ENCODE measurements around the gene PPARD.
"Not testable (repeated sequence)": the region's sequence is repeated elsewhere in the genome, so short reads cannot be mapped to it uniquely, and the experiment has no call there.

Gene PPARD

DNA sequence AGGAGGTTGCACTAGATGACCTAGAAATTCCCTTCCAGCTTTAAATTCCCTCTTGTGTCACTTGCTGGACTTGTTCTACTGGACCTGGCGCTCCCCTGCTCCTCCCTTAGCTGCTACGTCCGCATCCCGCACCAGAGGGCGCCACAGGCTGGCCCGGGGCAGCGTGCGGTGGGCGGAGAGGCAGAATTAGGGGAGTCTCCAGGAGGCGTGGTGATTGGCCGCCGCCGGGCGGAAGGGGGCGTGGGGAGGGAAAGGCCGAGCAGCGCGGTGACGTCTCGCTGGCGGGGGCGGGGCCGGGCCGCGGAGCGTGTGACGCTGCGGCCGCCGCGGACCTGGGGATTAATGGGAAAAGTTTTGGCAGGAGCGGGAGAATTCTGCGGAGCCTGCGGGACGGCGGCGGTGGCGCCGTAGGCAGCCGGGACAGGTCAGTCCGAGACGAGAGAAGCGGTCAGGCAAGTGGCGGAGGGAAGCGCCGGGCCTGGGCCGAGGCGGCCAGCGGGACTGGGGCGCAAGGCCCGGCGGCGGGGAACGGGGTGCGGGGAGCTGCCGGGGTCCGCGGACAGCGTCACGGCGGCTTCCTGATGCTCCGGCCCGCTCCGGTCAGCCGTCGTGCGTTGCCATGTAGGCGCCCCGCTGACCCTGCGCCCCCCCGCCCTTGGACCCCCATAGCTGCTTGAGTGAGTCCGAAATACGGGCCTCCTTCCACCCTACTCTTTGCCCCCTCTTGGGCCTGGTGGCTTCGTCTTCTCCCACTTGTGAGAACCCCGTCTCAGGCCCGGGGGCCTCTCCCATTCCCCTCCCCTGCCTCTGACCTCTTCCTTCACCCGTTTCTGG lies at the start of gene PPARD:
Gene PPARD (plus strand): TSS at position 301 of the 834 bp plus-strand sequence. CDS start 68,530 bp downstream, outside the sequence.
- peak; percentile 94 for DNase-seq

DNA sequence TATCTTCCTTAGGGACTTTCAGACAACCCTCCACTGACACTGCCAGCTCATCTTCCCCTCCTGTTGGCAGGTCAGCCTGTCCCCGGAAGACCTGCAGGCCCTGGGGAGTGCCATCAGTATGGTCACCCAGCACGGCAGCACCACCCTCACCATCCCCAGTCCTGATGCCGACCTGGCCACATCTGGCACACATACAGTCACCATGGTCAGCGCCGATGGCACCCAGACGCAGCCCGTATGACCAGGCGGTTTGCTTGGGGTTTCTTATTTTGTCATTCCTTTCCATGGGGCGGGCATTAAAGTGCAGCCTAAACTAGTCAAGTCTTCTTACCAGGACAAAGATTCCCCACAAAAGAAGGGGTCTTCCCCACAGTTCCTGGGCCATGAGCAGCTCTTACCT lies 48.7 kb upstream of the PPARD start:
- DNase-seq: no peak

DNA sequence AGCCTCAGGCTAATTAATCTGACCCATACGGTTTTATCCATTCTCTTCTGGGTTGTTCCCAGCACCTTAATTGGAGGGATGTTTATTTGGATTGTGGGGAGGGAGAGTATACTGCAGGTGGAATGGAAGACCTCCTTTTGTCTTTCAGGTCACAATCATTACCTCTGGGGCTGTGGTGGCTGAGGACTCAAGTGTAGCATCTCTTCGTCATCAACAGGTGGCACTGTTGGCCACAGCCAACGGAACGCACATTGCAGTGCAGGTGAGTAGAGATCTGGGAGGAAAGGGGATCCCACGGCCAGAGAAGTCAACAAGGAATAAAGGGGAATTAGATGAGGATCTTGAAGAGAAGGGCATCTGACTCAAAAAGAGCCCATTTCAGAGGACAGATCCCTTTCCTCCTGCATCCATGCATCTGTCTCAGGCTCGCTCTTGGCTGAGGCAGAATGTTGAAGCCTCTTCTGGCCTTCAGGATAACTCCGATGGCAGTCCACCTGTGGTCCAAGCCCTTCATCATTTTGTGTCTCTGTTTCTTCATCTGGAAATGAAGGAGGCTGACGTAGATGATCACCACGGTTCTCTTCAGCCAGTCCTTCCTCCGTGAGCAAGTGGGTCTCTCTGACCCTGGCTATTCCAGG lies 47.9 kb upstream of the PPARD start:
- DNase-seq: peak; percentile 82

DNA sequence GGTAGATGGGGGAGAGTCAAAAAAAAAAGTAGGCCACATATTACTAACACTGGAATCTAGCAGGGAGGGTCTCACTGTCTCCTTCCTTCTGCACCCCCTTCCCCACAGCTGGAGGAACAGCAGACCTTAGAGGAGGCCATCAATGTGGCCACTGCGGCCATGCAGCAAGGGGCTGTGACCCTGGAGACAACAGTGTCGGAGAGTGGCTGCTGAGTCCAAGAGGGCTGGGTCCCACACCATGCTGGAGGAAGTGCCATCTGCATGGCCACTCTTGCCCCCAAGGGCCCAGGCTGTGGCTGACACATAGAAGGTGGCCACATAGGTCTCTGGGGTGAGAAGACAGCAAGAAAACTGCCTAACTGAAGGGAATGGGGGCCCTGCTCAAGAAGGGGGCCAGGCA lies 47.3 kb upstream of the PPARD start:
- no peak for DNase-seq

DNA sequence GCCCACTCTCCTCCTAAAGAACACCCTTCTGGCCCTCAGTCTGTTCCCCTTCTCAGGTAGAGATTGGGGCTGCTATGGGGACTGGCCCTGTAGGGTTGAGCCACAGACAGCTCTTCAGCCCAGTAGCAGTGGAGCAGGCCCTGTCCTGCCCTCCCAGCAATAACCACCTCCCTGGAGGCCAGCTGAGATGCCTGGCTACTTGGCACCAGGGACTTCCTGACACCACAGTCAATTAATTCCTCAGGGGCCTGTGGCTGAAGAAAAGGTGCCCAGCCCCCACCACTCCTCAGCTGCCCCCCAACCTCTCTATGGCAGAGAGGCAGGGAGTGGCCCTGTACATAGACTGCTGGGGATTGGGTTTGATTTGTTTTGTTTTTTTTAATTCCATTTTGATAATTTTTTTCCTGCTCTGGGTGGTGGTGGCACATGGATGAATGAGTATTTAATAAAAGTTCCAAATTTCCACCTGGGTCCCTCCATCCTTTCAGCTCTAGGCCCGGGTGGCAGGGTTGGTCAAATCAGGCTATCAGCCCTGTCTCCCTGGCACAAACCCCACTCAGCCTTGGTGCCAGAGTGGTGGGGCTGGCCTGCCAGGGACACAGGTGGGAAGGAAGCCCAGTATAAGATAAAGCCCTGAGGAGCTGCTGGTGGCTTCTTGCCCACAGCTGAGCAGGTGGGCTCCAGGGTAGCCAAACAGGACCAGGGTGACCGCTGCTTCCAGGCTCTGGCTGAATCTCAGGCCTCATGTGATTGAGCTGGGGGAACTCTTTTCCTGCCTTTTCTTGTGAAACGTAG lies 46.6 kb upstream of the PPARD start:
- no peak for DNase-seq

DNA sequence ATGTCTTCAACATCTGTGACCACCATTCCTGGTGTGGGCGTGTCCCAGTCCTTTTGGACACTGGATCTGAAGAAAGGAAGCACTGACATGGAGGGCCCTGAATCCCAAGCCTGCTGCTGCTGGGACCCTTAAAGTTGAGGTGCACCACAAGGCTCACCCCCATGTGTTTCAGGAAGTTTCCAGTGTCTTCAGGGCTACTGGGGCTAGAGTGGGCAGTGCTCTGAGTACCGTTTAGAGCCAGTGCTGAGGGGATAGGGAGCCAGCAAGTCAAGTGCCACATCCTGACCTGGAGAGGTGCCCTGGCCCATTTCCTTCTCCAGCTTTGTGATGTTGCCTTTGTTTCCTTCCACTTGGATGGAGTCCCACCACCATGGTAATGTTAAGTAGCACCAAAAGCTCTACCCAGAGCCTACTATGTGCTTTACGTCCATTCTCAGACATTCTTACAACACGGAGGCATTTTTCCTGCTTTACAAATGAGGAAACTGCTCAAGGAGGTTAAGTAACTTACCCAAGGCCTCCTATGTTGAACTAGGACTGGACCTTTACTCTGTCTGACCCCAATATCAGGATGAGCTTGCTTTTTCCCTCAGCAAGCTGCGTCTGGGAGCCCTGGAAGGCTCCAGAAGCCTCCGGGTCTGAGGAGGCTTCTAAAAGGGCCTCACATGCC lies 45.3 kb upstream of the PPARD start:
- DNase-seq: no peak

DNA sequence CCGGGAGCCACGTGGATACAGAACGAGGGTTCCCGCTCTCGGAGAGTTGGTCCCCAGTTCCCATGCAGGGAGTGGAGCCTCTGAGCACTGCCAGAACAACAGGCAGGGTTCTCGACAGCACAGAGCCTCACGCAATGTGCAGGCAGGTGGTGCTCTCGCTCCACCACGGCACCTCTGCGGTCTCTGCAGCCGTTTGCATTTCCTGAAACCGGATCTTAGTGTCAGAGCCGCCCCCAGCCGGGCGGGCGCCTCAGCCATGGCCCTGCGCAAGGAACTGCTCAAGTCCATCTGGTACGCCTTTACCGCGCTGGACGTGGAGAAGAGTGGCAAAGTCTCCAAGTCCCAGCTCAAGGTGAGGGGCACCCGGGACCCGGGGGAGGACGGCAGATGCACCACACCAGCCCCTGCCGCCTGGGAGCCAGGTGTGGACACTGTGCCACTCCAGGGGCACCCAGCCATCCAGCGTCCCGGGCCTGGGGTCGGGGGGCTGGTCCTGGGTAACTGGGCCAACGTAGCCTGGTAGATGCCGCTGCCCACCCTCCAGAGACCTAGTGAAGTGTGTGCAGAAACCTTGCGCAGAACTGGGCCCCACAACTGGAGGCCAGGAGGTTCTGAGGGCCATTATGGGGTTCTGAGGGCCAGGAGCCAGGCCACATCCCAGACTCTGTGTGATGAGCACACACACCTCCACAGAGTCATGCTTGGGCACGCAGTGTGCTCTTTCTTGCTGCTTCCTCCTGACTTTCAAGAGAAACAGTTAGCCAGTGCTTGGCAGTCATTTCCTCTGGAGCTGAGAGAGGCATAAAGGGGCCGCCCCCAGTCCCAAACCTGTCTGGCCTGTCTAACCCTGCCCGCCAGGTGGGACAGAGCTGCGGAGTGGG lies 44.5 kb upstream of the PPARD start, which contains the start of gene DEF6:
Gene DEF6 (plus strand): TSS at position 218 of the 881 bp plus-strand sequence. CDS start 39 bp downstream, at position 257.
- DNase-seq: peak; percentile 20

DNA sequence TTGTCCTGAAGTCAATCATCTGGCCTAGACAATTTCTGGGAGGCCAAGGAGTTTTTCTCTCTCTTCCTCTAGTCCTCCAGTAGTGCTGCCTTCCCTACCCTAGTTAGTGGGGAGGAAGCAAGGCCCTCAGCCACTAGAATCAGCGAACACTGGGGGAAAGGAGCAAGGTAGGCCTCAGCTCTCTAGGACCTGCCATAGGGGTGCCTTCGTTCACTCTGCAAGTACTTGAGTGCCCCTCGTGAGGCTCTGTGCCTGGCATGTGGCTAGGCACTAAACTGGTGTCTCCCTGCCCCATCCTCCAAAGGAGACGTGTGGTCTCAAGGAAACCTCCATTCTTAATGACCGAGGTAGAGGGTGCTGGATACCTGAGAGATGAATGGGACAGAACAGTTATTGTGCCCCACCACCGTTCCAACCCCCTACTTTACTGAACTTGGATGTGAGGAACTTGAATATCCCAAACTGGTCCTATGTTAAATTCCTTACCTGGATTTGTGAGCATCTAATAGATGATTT lies 43.7 kb upstream of the PPARD start:
- no peak for DNase-seq

DNA sequence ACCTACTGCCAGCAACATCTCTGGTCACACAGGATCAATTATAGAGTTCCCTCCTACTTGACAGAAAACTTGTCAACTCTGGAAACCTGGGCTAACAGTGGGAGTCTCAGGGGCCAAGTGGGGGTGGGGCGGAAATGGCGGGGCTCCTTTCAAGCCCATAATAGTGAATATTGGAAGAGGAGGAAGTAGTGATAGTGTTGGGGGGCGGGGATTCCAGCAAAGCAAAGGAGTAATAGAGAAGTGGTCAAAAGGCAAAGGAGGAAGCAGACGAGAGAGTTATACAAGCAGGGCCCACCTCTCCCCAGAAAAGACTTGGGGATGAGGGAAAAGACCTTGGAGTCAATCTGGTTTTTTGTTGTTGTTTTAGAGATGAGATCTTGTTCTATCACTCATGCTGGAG lies 42.7 kb upstream of the PPARD start:
- DNase-seq: no peak

DNA sequence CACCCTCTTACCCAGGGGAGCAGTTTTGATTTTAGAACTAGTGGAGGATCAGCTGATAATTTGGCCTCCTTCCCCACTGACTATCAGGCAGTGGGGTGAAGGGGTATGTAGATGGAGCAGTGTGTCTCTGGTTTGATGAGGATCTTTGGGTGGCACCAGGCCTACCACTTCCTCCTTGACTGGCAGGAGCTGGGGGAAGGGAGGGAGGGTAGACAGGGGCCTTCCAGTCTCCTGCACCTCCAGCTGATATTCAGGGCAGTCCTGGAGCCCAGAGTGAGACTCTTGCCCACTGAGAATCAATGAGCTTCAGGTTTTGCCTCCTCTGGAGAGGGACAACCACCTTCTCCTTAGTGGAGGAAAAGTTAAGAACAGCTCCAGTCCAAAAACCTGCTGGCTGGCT lies 41.5 kb upstream of the PPARD start:
- no peak for DNase-seq

DNA sequence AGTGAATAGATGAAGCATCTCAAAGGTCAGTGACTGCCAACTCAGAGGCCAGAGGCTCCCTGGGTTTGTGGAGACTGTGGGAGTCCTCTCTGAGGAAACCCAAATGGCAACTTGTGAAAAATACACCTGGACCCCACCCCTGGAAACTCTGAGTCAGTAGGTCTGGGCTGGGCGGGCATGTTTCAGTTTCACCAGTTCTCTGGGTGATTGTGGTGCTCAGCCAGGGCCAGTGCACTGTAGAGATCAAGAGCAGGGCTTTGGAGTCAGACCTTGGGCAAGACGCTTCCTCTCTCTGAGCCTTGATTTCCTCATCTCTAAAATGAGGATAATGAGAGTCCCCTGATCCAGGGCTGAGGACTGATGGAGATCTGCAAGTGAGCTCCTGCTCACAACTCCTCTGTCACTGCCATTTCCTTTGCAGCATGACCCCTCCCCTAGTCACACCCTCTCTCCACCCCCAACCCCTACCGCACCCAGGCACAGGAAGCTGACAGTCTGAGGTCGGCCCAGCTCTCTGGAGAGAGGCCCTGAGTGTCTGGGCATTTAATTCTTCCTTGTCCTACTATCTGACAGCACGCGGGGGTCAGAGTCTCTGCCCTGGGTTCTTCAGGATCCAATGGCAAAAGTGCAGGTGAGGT lies 39.6 kb upstream of the PPARD start:
- DNase-seq: no peak

DNA sequence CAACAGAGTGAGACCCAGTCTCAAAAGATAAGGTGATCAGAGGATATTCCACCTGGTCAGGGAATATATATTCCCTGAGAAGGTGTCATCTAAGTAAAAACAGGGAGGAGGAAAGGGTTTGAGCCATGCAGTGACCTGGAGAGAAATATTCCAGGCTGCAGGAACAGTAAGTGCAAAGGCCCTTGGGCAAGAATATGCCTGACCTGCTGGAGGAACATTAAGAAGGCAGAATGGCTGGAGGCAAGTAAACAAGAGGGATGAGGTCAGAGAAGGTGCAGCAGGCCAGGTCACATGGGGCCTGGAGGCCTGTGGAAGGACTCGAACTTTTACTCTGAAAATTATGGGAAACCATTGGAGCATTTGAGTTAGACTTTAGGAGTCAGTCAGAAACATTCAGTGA lies 38.1 kb upstream of the PPARD start:
- no peak for DNase-seq

DNA sequence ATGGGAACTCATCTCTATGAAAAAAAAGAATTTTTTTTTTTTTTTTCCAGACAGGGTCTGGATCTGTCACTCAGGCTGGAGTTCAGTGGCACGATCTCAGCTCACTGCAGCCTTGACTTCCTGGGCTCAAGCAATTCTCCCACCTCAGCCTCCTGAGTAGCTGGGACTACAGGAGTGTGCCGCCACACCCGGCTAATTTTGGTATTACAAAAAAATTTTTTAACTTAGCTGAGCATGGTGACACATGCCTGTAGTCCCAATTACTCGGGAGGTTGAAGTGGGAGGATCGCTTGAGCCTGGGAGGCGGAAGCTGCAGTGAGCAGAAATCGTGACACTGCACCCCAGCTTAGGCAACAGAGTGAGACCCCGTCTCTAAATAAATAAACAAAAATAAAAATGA lies 37.2 kb upstream of the PPARD start:
- DNase-seq: no peak

DNA sequence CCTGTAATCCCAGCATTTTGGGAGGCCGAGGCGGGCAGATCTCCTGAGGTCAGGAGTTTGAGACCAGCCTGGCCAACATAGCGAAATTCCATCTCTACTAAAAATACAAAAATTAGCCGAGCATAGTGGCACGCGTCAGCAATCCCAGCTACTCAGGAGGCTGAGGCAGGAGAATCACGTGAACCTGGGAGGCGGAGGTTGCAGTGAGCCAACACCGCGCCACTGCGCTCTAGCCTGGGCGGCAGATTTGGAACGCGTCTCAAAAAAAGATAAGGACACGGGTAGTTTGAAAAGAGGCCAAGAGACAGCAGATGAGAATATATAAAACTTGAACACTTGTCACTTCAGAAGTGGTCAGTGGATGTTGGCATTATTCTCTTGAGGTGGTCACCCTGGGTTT lies 35.2 kb upstream of the PPARD start:
- DNase-seq: not testable (repeated sequence)

DNA sequence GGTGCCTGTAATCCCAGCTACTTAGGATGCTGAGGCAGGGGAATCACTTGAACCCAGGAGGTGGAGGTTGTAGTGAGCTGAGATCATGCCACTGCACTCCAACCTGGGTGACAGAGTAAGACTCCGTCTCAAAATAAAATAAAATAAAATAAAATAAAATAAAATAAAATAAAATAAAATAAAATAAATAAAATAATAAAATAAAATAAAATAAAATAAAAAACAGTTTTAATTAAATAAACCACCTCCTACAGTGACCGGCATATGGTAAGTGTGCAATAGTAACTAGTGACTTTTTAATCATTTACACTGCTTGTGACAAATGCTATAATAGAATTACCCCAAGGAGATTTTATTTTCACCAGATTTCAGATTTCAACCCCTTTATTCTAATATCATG lies 33.8 kb upstream of the PPARD start:
- DNase-seq: not testable (repeated sequence)

DNA sequence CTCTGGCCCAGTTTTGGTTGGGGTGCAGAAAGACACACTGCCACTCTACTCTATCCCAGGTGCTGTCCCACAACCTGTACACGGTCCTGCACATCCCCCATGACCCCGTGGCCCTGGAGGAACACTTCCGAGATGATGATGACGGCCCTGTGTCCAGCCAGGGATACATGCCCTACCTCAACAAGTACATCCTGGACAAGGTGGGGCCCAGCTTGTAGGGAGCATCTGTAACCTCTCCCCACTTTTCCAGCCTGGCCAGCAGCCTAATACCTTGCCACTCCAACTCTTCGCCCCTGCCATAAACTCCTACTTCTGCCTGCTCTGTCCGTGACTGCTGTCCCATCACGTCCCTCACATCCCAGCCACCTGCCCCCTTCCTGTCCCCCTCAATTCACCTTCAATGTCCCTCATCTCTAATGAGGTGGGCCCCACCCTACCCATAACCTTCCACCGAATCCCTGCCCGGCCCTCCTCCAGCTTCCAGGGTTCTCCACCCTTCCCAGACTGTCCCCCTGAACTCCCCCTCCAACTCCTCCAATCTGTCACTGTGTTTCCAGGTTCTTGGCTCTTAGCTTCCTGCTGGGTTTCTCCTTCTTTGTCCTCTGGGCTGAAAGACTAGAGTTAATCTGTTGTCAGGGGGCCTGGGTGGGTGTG lies 32.6 kb upstream of the PPARD start:
- no peak for DNase-seq

DNA sequence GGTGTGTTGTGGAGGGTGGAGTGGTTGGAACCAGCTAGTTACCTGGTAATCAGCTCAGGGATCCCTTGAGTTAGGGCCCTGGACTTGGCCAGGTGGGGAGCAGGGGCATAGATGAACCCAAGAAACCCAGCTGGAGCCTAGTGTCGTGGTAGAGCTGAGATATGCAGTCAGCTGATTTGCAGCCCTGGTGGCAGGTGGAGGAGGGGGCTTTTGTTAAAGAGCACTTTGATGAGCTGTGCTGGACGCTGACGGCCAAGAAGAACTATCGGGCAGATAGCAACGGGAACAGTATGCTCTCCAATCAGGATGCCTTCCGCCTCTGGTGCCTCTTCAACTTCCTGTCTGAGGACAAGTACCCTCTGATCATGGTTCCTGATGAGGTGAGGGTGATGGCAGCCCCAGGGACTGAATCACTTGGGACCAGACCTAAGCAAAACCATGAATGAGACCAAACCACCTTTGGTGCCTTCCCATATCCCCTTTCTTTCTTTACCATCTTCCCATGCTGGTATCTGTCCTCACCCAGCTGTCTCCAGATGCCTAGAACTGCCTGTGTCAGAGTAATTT lies 32.0 kb upstream of the PPARD start:
- DNase-seq: no peak

DNA sequence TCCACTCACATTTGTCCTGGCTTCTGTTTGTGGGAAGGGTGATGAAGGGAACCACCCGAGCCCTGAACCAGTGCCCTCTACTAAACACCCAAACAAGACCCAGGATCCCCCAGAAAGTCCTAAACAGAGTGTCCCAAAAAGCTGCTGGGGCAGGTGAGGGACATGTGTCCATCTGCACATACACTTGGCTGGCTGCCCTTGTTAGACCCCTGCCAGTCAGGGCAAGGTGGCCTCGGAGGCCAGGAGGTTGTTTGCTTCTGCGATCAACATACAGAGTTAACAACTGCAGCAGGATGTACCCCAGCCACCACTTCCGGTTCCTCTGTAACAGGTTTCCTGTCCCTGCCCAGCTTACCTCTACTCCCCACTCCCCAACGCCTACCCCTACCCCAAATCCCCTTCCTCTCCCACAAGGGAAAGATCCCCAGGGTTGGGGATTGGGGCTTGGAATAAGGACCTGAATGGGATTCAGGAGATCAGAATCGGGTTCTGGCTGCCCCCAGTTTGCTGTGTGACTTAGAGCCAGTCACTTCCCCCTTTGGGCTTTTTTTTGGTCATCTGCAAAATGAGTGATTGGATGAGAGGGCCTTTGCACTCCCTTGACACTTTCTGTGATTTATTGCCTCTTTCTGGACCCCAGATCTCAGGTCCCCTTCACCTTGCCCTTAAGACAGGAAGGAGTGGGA lies 30.8 kb upstream of the PPARD start:
- DNase-seq: no peak

DNA sequence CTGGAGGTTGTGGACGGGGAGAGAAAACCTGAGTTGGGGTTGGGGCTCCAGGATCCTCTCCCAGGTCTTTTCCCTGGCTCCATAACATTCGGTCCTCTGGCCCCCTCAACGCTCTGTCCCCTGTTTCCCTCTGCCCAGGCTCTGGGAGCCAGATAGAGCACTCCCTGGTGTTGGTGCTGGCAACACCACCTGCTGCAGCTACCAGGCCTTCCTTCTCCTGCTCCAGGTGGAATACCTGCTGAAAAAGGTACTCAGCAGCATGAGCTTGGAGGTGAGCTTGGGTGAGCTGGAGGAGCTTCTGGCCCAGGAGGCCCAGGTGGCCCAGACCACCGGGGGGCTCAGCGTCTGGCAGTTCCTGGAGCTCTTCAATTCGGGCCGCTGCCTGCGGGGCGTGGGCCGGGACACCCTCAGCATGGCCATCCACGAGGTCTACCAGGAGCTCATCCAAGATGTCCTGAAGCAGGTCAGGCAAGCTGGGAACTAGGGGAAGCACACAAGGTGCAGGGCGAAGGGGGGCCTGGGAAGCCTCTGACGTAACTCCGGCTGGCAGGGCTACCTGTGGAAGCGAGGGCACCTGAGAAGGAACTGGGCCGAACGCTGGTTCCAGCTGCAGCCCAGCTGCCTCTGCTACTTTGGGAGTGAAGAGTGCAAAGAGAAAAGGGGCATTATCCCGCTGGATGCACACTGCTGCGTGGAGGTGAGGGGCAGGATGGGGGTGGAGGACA lies 30.1 kb upstream of the PPARD start:
- no peak for DNase-seq

Data from NCI-H748 treated with DMSO at 0.1 percent for 48 hours (cell line).